Breast epithelium (tissue), 4 donors: ENCODE measurements around the gene ARPP19. TPM values are rescaled to one million over a fixed set of nuclear protein-coding genes. Genes with fewer than 3 reads are reported as not detected.
"Not testable (repeated sequence)": the region's sequence is repeated elsewhere in the genome, so short reads cannot be mapped to it uniquely, and the experiment has no call there.

Experiments
- DNase-seq, 2 donors: peaks; one replicate each; pipeline ENCODE4 v3.0.0-alpha.2; 2019; ENCODE audit warnings: low spot score in 2 of 2
- H3K27ac ChIP-seq, 2 donors: fragments of 200-600 bp; sonication (generic) in 1 of 2; one replicate each; pipeline ENCODE4 v1.5.1; 2016 to 2019; ENCODE audit warnings: mild to moderate bottlenecking in 1 of 2
- H3K27me3 ChIP-seq, 2 donors: fragments of 200-600 bp; sonication (generic) in 1 of 2; one replicate each; pipeline versions ENCODE4 v1.5.1 to v1.6.0; 2017 to 2019; ENCODE audit warnings: control low read depth in 1 of 2, mild to moderate bottlenecking in 1 of 2
- H3K36me3 ChIP-seq: fragments of 200-600 bp; one replicate; pipeline ENCODE4 v1.5.1; 2019
- H3K4me1 ChIP-seq, 2 donors: fragments of 200-600 bp; sonication (generic); one replicate each; pipeline ENCODE4 v1.5.1; 2016 to 2019; ENCODE audit warnings: control low read depth in 1 of 2
- H3K4me3 ChIP-seq, 3 donors: fragments of 200-600 bp; sonication (generic); 1 replicate in 2 of 3; 2 replicates in 1 of 3; pipeline ENCODE4 v1.5.1; 2016 to 2019; ENCODE audit warnings: mild to moderate bottlenecking in 3 of 3, moderate library complexity in 2 of 3
- H3K9me3 ChIP-seq, 2 donors: fragments of 200-600 bp; sonication (generic) in 1 of 2; one replicate each; pipeline ENCODE4 v1.5.1; 2016 to 2019; ENCODE audit warnings: control low read depth in 1 of 2
- POLR2A ChIP-seq: fragments of 450-650 bp; IDR thresholded peaks from one replicate; pipeline ENCODE4 v1.6.1; 2016; ENCODE audit warnings: antibody characterized with exemption, mild to moderate bottlenecking, moderate library complexity
- POLR2AphosphoS5 ChIP-seq, 3 donors: sonication (generic); formaldehyde crosslinking; IDR thresholded peaks; one replicate each; pipeline ENCODE4 v1.6.1; 2017; ENCODE audit warnings: antibody characterized with exemption in 3 of 3
- intact Hi-C: fragments of 100-400 bp; cut with DNase I; formaldehyde crosslinking; loops from one replicate; pipeline ENCODE4 v1.15.1; 2023; ENCODE audit warnings: low total_unique reads
- total RNA-seq, 3 donors: library from RNA; depleted of rRNA; stranded (reverse); fragments of >200 nt; gene quantifications; one replicate each; pipeline ENCODE4 v1.1.0, GENCODE V29; 2016
- TF ChIP-seq, protein P1 (sequence below), 3 donors: fragments of 450-650 bp; IDR thresholded peaks; one replicate each; pipeline ENCODE4 v1.5.1; 2016 to 2017; ENCODE audit warnings: antibody characterized with exemption in 3 of 3, mild to moderate bottlenecking in 3 of 3, moderate library complexity in 3 of 3

The ARPP19 gene
- total RNA-seq, 3 donors from 2014 or later: 111 to 158 (median 151) TPM

DNA sequence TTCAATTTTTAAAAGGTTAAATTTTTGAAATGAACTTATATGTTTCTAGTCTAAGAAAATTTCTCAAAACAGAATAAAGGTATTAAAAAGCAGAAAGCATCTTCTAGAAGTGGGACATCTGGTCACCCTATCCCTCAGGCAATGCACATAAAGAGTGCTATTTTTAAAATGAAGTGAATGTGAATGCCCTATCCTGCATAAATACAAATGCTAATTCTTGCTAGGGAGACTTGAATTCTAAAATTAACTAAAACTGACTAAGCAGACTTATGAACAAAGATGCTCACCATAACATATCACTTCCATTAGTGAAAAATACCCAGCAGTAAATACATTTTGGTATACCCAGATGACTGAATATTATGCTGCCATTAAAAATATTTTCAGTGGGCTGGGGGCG, 51.8 kb downstream of the ARPP19 start:
- Histone ChIP-seq H3K4me1 (no peaks in the 10 kb centered on the region), H3K27ac (no peak overlapping the region), H3K9me3 (no peaks in the 10 kb centered on the region), H3K27me3 (no peaks in the 10 kb centered on the region), H3K36me3 (no peaks in the 10 kb centered on the region), H3K4me3 (no peak overlapping the region)
- intact Hi-C loops: no loop called here
- DNase-seq: no peak
- TF ChIP-seq POLR2A (no peak), POLR2AphosphoS5 (IDR thresholded peaks at IDR 0.05) (no peak)
- TF ChIP-seq, protein P1, sequence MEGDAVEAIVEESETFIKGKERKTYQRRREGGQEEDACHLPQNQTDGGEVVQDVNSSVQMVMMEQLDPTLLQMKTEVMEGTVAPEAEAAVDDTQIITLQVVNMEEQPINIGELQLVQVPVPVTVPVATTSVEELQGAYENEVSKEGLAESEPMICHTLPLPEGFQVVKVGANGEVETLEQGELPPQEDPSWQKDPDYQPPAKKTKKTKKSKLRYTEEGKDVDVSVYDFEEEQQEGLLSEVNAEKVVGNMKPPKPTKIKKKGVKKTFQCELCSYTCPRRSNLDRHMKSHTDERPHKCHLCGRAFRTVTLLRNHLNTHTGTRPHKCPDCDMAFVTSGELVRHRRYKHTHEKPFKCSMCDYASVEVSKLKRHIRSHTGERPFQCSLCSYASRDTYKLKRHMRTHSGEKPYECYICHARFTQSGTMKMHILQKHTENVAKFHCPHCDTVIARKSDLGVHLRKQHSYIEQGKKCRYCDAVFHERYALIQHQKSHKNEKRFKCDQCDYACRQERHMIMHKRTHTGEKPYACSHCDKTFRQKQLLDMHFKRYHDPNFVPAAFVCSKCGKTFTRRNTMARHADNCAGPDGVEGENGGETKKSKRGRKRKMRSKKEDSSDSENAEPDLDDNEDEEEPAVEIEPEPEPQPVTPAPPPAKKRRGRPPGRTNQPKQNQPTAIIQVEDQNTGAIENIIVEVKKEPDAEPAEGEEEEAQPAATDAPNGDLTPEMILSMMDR (IDR thresholded peaks at IDR 0.05): no peak

DNA sequence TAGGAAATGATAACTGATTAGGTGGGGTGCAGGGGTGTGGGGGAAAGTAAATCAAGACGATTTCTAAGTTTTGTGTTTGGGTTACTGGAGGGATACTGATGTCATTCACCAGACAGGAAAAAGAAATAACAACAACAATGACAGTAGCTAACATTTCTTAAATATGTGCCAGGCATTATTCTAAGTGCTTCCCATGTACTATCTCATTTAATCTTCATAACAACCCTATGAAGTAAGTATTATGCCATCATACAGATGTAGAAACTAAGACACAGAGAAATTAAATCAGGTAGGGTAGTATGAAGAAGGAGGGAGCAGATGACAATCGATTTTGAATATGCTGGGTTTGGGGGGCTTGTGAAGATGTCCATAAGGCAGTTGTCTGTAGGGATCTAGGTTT, 53.5 kb downstream of the ARPP19 start:
- intact Hi-C loops: no loop called here
- H3K27me3 ChIP-seq: no peaks in the 10 kb centered on the region
- no peaks in the 10 kb centered on the region for H3K9me3 ChIP-seq

DNA sequence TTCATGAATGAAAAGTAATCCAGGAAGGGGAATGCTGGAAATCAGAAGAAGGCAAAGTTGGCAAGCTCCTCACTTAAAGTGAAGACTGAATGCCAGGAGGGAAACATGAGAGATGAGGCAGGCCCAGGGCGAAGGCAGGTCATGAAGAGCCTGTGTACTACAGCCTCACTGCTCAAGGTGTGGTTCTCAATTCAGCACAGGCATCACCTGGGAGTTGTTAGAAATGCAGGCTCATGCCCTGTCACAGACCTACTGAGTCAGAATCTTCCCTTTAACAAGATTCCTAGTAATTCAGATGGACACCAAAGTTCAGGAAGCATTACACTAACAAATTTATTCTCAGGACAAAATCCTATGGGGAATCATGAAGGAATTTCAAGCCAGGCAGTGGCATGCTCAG, 54.3 kb downstream of the ARPP19 start:
- DNase-seq: no peak
- intact Hi-C loops: no loop called here
- Histone ChIP-seq H3K9me3 (no peaks in the 10 kb centered on the region), H3K27me3 (no peaks in the 10 kb centered on the region), H3K27ac (no peak overlapping the region), H3K4me3 (no peak overlapping the region), H3K4me1 (no peaks in the 10 kb centered on the region), H3K36me3 (no peaks in the 10 kb centered on the region)
- TF ChIP-seq, protein P1 (IDR thresholded peaks at IDR 0.05): no peak
- TF ChIP-seq POLR2A (no peak), POLR2AphosphoS5 (IDR thresholded peaks at IDR 0.05) (no peak)

More for the DNA sequence above, 53.5 kb downstream of the ARPP19 start:
- H3K36me3 ChIP-seq: no peaks in the 10 kb centered on the region
- no peak overlapping the region for H3K27ac ChIP-seq
- no peaks in the 10 kb centered on the region for H3K4me1 ChIP-seq
- DNase-seq: no peak
- no peak overlapping the region for H3K4me3 ChIP-seq
- TF ChIP-seq POLR2A (no peak), POLR2AphosphoS5 (IDR thresholded peaks at IDR 0.05) (no peak)
- TF ChIP-seq, protein P1 (IDR thresholded peaks at IDR 0.05): no peak

DNA sequence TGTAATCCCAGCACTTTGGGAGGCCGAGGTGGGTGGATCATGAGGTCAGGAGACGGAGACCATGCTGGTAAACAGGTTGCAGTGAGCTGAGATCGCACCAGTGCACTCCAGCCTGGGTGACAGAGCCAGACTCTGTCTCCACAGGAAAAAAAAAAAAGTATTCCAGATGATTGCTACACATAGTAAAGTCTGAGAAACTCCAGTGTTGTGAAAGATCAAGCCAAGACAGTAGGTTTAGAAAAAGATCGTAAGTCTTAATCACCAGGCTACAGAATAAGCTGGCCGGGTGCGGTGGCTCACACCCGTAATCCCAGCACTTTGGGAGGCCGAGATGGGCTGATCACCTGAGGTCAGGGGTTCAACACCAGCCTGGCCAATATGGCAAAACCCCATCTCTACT, 56.0 kb downstream of the ARPP19 start:
- H3K27me3 ChIP-seq, DNase-seq, H3K4me1 ChIP-seq, intact Hi-C loops, H3K27ac ChIP-seq, H3K9me3 ChIP-seq, H3K4me3 ChIP-seq, H3K36me3 ChIP-seq: not testable (repeated sequence)

DNA sequence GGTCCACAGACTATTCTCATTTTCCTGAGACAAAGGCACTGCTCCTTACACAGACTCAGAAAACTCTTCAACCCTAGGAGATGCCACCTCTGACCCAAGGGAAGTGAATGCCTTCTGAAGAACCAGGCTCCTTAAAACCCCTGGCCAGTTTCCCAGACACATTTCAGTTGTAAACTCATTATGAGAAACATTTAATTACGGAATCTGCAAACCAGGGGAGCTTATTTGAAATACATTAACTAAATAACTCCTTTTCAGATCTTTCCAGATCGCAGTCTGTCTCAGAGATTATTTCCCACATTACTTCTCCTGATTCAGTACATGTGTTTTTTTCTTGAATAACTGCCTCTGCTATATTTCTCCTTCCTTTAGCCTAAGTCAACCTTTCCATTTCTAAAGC, 57.7 kb downstream of the ARPP19 start:
- no peak overlapping the region for H3K4me3 ChIP-seq
- H3K27me3 ChIP-seq: no peaks in the 10 kb centered on the region
- no peak for TF ChIP-seq POLR2A
- TF ChIP-seq, protein P1 (IDR thresholded peaks at IDR 0.05): no peak
- TF ChIP-seq POLR2AphosphoS5 (IDR thresholded peaks at IDR 0.05): no peak
- no peaks in the 10 kb centered on the region for H3K9me3 ChIP-seq
- intact Hi-C loops: no loop called here
- no peak for DNase-seq
- H3K36me3 ChIP-seq: no peaks in the 10 kb centered on the region
- H3K4me1 ChIP-seq: no peaks in the 10 kb centered on the region
- no peak overlapping the region for H3K27ac ChIP-seq
